ENCODE results near the gene HNRNPK. TPM values are rescaled to one million over a fixed set of nuclear protein-coding genes. Genes with fewer than 3 reads are reported as not detected.
A peak's percentile ranks its signal among the peaks of the same experiment; 100 is the strongest.

The HNRNPK gene
- total and polyA plus RNA-seq, 2 of the 13 experiments (the other 11 are each of a cell fraction or from before 2014, with no cell fraction given), result 321 to 712 TPM

DNA sequence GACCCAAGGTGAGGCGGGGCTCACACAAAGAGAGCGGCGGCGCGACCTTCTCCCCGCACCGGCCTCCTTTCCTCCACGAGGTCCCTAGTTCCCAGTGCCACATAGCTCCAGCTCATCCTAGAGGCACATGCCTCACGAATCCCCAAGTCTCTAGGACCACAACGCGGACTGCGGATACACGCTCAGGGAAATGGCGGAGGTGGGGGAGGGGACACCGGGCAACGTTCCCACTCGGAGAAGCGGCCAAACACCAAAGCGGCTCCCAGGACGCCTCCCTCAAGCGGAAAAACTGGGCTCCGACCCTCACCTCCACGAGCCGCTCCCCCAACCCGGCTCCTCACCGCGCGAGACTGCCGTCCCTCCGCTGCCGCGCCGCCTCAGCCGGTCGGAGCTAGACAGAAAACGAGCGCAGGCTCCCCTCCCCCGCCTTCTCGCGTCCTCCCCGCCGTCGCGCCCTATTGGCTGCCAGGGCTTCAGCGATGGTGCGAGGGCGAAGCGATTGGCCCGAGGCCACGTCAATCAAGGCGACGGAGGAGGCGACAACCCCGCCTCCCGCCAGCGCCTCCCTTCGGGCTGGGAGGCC lies at the start of gene HNRNPK (continued):
- TF ChIP-seq CEBPB (IDR thresholded peaks at IDR 0.05; ENCODE audit: borderline replicate concordance, low read depth, low read length) (no peak), FOXA1 (IDR thresholded peaks at IDR 0.05) (no peak), FOXA1 (CRISPR knock-in tag; IDR thresholded peaks at IDR 0.05) (no peak), CAMTA2 (CRISPR knock-in tag; IDR thresholded peaks at IDR 0.05; ENCODE audit: borderline replicate concordance) (no peak), ZNF782 (CRISPR knock-in tag; IDR thresholded peaks at IDR 0.05; ENCODE audit: borderline replicate concordance) (no peak), JDP2 (CRISPR knock-in tag; IDR thresholded peaks at IDR 0.05; ENCODE audit: borderline replicate concordance) (no peak), ATF5 (CRISPR knock-in tag; IDR thresholded peaks at IDR 0.05; ENCODE audit: low read depth) (no peak), SOX6 (IDR thresholded peaks at IDR 0.05) (no peak), SOX6 (CRISPR knock-in tag; IDR thresholded peaks at IDR 0.05) (no peak), ZNF142 (CRISPR knock-in tag; IDR thresholded peaks at IDR 0.05) (no peak), ZBTB34 (CRISPR knock-in tag; IDR thresholded peaks at IDR 0.05) (0 out of 2 replicates have a peak, but pooled peaks have one; percentile 56), HNRNPLL (IDR thresholded peaks at IDR 0.05; ENCODE audit: low read depth, low read length, poor library complexity, severe bottlenecking) (peak; percentile 90), SUZ12 (IDR thresholded peaks at IDR 0.05; ENCODE audit: low read depth, low read length) (no peak), MIER3 (CRISPR knock-in tag; IDR thresholded peaks at IDR 0.05; ENCODE audit: borderline replicate concordance) (no peak), ZNF496 (CRISPR knock-in tag; IDR thresholded peaks at IDR 0.05; ENCODE audit: insufficient replicate concordance) (no peak), ZGPAT (CRISPR knock-in tag; IDR thresholded peaks at IDR 0.05) (no peak), ZNF24 (IDR thresholded peaks at IDR 0.05) (no peak), ISL2 (CRISPR knock-in tag; IDR thresholded peaks at IDR 0.05) (no peak)
- TF ChIP-seq, protein P1, sequence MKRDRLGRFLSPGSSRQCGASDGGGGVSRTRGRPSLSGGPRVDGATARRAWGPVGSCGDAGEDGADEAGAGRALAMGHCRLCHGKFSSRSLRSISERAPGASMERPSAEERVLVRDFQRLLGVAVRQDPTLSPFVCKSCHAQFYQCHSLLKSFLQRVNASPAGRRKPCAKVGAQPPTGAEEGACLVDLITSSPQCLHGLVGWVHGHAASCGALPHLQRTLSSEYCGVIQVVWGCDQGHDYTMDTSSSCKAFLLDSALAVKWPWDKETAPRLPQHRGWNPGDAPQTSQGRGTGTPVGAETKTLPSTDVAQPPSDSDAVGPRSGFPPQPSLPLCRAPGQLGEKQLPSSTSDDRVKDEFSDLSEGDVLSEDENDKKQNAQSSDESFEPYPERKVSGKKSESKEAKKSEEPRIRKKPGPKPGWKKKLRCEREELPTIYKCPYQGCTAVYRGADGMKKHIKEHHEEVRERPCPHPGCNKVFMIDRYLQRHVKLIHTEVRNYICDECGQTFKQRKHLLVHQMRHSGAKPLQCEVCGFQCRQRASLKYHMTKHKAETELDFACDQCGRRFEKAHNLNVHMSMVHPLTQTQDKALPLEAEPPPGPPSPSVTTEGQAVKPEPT (CRISPR knock-in tag; IDR thresholded peaks at IDR 0.05; ENCODE audit: low read depth), result no peak

Measured in HepG2 (cell line).